Natural killer cell treated with Interleukin-12 subunit alpha and Interleukin-12 subunit beta and Interleukin-15 and Interleukin-18, amount 100 ng/mL, for 72 hours (primary cell): ENCODE measurements around the gene IFT57. TPM values are rescaled to one million over a fixed set of nuclear protein-coding genes. Genes with fewer than 3 reads are reported as not detected.

Experiments used
- ATAC-seq, 2 donors: fragments of 150-1000 bp; cut with Tn5 transposase in 1 of 2; sonication (Bioruptor Pico), chemical (Tn5 transposase) in 1 of 2; 2 replicates each; pipeline ENCODE4 v1.10.0; 2021
- DNase-seq: peaks from one replicate; pipeline ENCODE4 v3.0.0; 2022; ENCODE audit warnings: low spot score
- H3K27ac Mint-ChIP-seq, 2 donors: 1 replicate in 1 of 2; 2 replicates in 1 of 2; pipeline ENCODE4 v1.8.0; 2022; ENCODE audit warnings: mixed read lengths in 2 of 2, mild to moderate bottlenecking in 1 of 2, moderate library complexity in 1 of 2
- H3K27me3 Mint-ChIP-seq, 2 donors: 1 replicate in 1 of 2; 2 replicates in 1 of 2; pipeline ENCODE4 v1.8.0; 2022; ENCODE audit warnings: mixed read lengths in 2 of 2
- H3K36me3 Mint-ChIP-seq: one replicate; pipeline ENCODE4 v1.8.0; 2022; ENCODE audit warnings: mixed read lengths
- H3K4me1 Mint-ChIP-seq, 2 donors: 1 replicate in 1 of 2; 2 replicates in 1 of 2; pipeline ENCODE4 v1.8.0; 2022; ENCODE audit warnings: low read depth in 2 of 2, mixed read lengths in 2 of 2, mild to moderate bottlenecking in 1 of 2
- H3K4me3 Mint-ChIP-seq: one replicate; pipeline ENCODE4 v1.8.0; 2022; ENCODE audit warnings: mixed read lengths
- H3K9me3 Mint-ChIP-seq: 2 replicates; pipeline ENCODE4 v1.8.0; 2022; ENCODE audit warnings: mixed read lengths
- total RNA-seq, 2 donors: library from RNA; stranded (reverse); gene quantifications; one replicate each; pipeline ENCODE4 v1.2.3, GENCODE V29; 2022

The IFT57 gene
- total RNA-seq, 2 donors from 2014 or later: 16.4 to 32.1 TPM

DNA sequence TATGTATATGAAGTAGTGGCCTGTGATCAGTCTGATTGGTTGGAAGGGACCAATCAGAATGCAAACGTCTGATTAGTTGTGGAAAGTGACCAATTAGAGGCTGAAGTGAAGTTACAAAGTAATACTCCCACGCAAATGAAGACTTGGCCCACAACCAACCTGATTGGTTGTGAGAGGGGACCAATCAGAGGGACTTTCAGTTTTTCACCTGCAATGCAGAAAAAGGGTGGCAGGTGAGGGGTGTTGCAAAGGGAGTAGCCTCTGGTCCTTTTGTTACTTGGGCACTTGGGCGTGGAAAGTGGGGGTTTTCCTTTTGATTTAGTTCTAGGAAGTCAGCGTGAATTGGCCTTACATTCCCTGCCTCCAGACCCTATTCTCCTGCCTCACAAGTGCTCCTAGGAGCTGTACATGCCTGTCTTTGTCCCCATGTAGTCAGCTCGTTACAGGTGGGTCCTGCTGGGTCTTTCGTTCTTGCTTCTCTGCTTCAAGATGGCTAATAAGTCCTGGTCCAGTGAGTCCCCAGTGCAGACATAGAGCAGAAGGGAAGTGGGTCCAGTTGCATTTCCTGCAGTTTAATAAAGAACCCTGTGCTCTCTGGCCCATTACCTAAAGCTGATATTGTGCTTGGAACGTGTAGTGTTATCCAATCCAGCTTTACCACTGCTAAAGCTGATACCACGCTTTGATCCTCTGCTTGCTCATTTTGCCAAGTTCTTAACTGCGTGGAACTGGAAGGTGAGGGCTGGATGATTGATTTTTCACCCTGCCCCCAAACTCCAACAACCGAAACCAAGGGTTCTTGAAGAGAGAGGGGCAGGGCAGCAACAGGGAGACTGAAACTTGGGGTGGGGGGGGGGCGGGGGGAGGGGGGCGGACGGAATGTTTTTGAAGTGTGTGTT, 85.4 kb downstream of the IFT57 start:
- Mint-ChIP-seq H3K9me3 (peaks cover 2% of the 10 kb centered on the region), H3K27me3 (no peaks in the 10 kb centered on the region), H3K4me1 (peaks cover 29 to 34% of the 10 kb centered on the region in 2 donors), H3K27ac (no peak overlapping the region), H3K4me3 (no peak overlapping the region), H3K36me3 (peaks cover 15% of the 10 kb centered on the region)
- DNase-seq (no peak), ATAC-seq (no peak)

DNA sequence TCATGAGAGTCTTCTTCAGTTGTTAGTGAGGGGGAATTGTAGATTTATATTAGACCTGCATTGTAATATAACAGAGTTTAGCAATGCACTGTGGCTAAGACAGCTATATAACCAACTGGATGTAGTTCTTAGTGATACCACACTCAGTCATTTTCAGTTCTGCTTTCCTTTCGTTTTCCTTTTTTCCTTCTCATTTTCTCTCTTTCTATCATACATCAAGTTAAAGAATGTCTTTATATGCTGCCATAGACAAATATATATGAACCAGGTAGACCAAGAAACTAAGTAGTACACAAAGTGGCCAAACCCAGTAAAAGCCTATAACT, 87.7 kb downstream of the IFT57 start:
- H3K27ac Mint-ChIP-seq: peak overlapping the region; percentile 73 to 97
- H3K4me1 Mint-ChIP-seq: peaks cover 42 to 47% of the 10 kb centered on the region in 2 donors
- no peak for DNase-seq
- peak in 1 of 2 donors; percentile 61 for ATAC-seq
- H3K36me3 Mint-ChIP-seq: peaks cover 18% of the 10 kb centered on the region
- peak overlapping the region; percentile 67 for H3K4me3 Mint-ChIP-seq
- H3K27me3 Mint-ChIP-seq: no peaks in the 10 kb centered on the region
- H3K9me3 Mint-ChIP-seq: peaks cover 4% of the 10 kb centered on the region

DNA sequence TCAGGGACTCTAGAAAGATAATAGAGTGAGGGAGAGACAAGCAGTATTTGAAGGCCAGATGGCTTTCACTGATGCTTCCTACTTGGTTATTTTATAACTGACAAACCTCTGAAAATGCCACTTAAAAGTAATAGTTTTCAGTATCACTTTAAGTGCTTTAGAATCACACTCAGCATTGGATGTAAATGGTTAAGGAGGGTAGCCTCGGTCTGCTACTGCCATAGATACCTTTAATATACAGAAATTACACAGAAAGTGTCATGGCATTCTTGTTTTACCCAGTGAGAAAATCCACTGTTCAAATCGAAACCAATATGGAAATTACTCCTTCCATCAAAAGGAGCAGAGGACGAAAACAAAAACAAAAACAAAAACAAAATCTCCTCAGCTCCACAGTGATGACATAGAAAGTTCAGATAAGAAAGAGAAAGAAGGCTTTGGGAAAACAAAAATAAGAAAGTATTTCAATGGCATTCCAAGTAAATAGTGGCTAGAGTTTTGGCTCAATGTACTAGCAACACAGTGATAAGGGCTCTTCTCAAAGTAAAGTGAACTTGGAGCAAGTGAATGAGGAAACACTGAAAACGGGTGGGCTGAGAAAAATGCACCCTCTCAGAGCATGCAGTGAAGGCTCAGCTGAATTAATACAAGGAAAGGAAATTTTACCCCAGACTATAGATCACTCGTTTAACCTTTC, 88.2 kb downstream of the IFT57 start:
- Mint-ChIP-seq H3K36me3 (peaks cover 18% of the 10 kb centered on the region), H3K27me3 (no peaks in the 10 kb centered on the region)
- DNase-seq: no peak

GRCh38 chr3:108133048-108133369, 89.2 kb downstream of the IFT57 start:
- peaks cover 9% of the 10 kb centered on the region for H3K9me3 Mint-ChIP-seq
- no peaks in the 10 kb centered on the region for H3K27me3 Mint-ChIP-seq
- H3K4me3 Mint-ChIP-seq: peak overlapping the region; percentile 67
- no peak for DNase-seq
- peak overlapping the region; percentile 73 to 97 for H3K27ac Mint-ChIP-seq
- no peak for ATAC-seq
- H3K36me3 Mint-ChIP-seq: peaks cover 25% of the 10 kb centered on the region
- H3K4me1 Mint-ChIP-seq: peaks cover 49 to 61% of the 10 kb centered on the region in 2 donors

More for the DNA sequence above, 88.2 kb downstream of the IFT57 start:
- peaks cover 42 to 51% of the 10 kb centered on the region in 2 donors for H3K4me1 Mint-ChIP-seq
- H3K9me3 Mint-ChIP-seq: peaks cover 4% of the 10 kb centered on the region
- ATAC-seq: peak in 1 of 2 donors; percentile 73
- peak overlapping the region; percentile 73 to 97 for H3K27ac Mint-ChIP-seq
- peak overlapping the region; percentile 67 for H3K4me3 Mint-ChIP-seq

- Mint-ChIP-seq H3K27ac (peak overlapping the region; percentile 73 to 97), H3K27me3 (no peaks in the 10 kb centered on the region), H3K9me3 (peaks cover 12% of the 10 kb centered on the region), H3K4me1 (peaks cover 55 to 67% of the 10 kb centered on the region in 2 donors), H3K4me3 (peak overlapping the region; percentile 47), H3K36me3 (peaks cover 33% of the 10 kb centered on the region)
- DNase-seq (no peak), ATAC-seq (no peak)
These were observed 90.6 kb downstream of the IFT57 start for GRCh38 chr3:108131475-108132134.

DNA sequence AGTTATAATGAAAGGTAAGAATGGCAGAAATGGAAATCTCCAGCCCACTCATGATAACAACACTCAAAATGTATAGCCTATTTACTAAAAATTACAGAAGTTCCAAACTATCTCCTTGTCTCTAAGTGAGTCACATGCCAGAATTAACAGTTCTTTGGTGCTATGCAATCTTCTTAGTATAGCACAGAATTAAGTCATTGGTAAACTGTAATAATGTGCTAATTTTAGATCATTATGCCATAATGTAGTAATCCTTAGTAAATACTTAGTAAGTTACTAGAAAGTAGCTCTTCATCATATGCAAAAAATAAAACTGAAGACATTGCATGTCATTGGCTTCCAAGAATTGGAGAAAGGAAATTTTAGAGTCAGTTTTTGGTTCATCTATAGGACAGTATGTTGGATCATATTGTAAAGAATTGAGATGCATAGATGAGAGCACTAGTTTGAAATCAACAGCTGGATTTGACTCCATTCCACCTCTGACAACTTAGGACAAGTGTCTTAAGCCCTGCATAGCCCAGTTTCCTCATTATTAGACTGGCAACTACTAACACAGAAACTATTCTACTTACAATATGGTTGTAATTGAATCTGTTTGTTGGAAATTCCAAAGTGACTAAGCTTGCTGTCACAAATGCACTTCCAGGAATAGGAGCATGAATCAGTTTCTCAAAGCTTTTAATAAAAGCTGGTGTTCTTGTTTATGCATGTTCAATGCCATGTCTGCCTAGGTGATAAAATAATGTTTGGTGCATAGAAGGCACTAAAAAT, 91.3 kb downstream of the IFT57 start:
- Mint-ChIP-seq H3K9me3 (peaks cover 12% of the 10 kb centered on the region), H3K4me3 (peak overlapping the region; percentile 47), H3K36me3 (peaks cover 27% of the 10 kb centered on the region), H3K27me3 (no peaks in the 10 kb centered on the region), H3K27ac (peak overlapping the region; percentile 73 to 97), H3K4me1 (peaks cover 62 to 67% of the 10 kb centered on the region in 2 donors)
- ATAC-seq (peak; percentile 52 to 80), DNase-seq (no peak)

- DNase-seq (no peak), ATAC-seq (no peak)
- Mint-ChIP-seq H3K27me3 (no peaks in the 10 kb centered on the region), H3K36me3 (peaks cover 22% of the 10 kb centered on the region), H3K4me3 (peak overlapping the region; percentile 47), H3K27ac (peak overlapping the region; percentile 73 to 97), H3K9me3 (peaks cover 12% of the 10 kb centered on the region), H3K4me1 (peaks cover 68 to 73% of the 10 kb centered on the region in 2 donors)
These were observed 92.0 kb downstream of the IFT57 start for GRCh38 chr3:108130236-108130635.

- peak overlapping the region; percentile 88 to 97 for H3K27ac Mint-ChIP-seq
- DNase-seq (peak; percentile 62), ATAC-seq (peak; percentile 62 to 73)
- H3K4me1 Mint-ChIP-seq: peaks cover 67 to 77% of the 10 kb centered on the region in 2 donors
- H3K36me3 Mint-ChIP-seq: peaks cover 26% of the 10 kb centered on the region
- H3K4me3 Mint-ChIP-seq: peak overlapping the region; percentile 90
- no peaks in the 10 kb centered on the region for H3K27me3 Mint-ChIP-seq
- H3K9me3 Mint-ChIP-seq: peaks cover 12% of the 10 kb centered on the region
These were observed 94.8 kb downstream of the IFT57 start for GRCh38 chr3:108127301-108127988.

GRCh38 chr3:108126348-108126747, 95.9 kb downstream of the IFT57 start:
- H3K36me3 Mint-ChIP-seq: peaks cover 20% of the 10 kb centered on the region
- ATAC-seq (no peak), DNase-seq (no peak)
- peaks cover 57 to 71% of the 10 kb centered on the region in 2 donors for H3K4me1 Mint-ChIP-seq
- peaks cover 8% of the 10 kb centered on the region for H3K9me3 Mint-ChIP-seq
- H3K4me3 Mint-ChIP-seq: peak overlapping the region; percentile 95
- H3K27me3 Mint-ChIP-seq: no peaks in the 10 kb centered on the region
- peak overlapping the region; percentile 97 to 100 for H3K27ac Mint-ChIP-seq

GRCh38 chr3:108125550-108126071, 96.6 kb downstream of the IFT57 start:
- Mint-ChIP-seq H3K27me3 (no peaks in the 10 kb centered on the region), H3K9me3 (peaks cover 8% of the 10 kb centered on the region), H3K4me1 (peaks cover 50 to 64% of the 10 kb centered on the region in 2 donors), H3K27ac (peak overlapping the region; percentile 97 to 100), H3K36me3 (peaks cover 20% of the 10 kb centered on the region), H3K4me3 (peak overlapping the region; percentile 95)
- ATAC-seq: peak; percentile 52 to 55
- DNase-seq: no peak

DNA sequence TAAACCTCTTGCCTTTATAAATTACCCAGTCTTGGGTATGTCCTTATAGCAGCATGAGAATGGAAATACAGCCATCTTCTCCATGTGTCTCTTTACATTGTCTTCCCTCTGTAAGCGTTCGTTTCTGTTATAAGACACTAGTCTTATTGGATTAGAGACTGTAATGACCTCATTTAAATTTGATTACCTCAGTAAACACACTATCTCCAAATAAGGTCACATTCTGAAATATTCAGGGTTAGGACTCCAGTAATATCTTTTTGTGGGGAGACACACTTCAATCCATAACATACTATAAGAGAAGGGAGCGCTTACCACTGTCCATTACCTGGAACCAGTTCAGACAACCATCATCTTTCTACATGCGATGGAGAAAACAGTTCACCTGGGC, 97.1 kb downstream of the IFT57 start:
- Mint-ChIP-seq H3K36me3 (peaks cover 20% of the 10 kb centered on the region), H3K27ac (peak overlapping the region; percentile 97 to 100), H3K27me3 (no peaks in the 10 kb centered on the region), H3K4me3 (peak overlapping the region; percentile 95), H3K4me1 (peaks cover 49 to 63% of the 10 kb centered on the region in 2 donors), H3K9me3 (peaks cover 8% of the 10 kb centered on the region)
- ATAC-seq (no peak), DNase-seq (no peak)

- Mint-ChIP-seq H3K27me3 (no peaks in the 10 kb centered on the region), H3K4me3 (peak overlapping the region; percentile 95), H3K36me3 (peaks cover 20% of the 10 kb centered on the region), H3K9me3 (peaks cover 10% of the 10 kb centered on the region), H3K27ac (peak overlapping the region; percentile 97 to 100), H3K4me1 (peaks cover 49 to 62% of the 10 kb centered on the region in 2 donors)
- ATAC-seq (peak; percentile 79 to 83), DNase-seq (peak; percentile 75)
These were observed 97.7 kb downstream of the IFT57 start for GRCh38 chr3:108124337-108125152.
